Naive thymus-derived CD4-positive, alpha-beta T cell (primary cell): ENCODE data around the gene PRMT3. TPM values are rescaled to one million over a fixed set of nuclear protein-coding genes. Genes with fewer than 3 reads are reported as not detected.
"Not testable (repeated sequence)": the region's sequence is repeated elsewhere in the genome, so short reads cannot be mapped to it uniquely, and the experiment has no call there.

Source experiments
- ATAC-seq: fragments of 150-1000 bp; cut with Tn5 transposase; 2 replicates; pipeline ENCODE4 v1.10.0; 2021; ENCODE audit warnings: mild to moderate bottlenecking, moderate library complexity
- CTCF ChIA-PET: fragments of 350-600 bp; sonication (Branson Sonifier 250); formaldehyde crosslinking; loops from one replicate; lab custom pipeline; 2021; ENCODE audit warnings: antibody characterized with exemption; lab: Charles Lee
- POLR2A ChIA-PET: fragments of 350-600 bp; sonication (Branson Sonifier 250); formaldehyde crosslinking; loops from one replicate; lab custom pipeline; 2021; ENCODE audit warnings: antibody characterized with exemption, inconsistent platforms; lab: Charles Lee
- DNase-seq, 9 donors: peaks; one replicate each; pipeline versions ENCODE4 v3.0.0 to v3.0.0-alpha.2; 2020 to 2022; ENCODE audit warnings: mixed read lengths in 1 of 9
- H3K27ac ChIP-seq: one replicate; pipeline ENCODE4 v1.7.0; 2013; ENCODE audit warnings: mild to moderate bottlenecking, low read depth, low read length, moderate library complexity
- H3K27me3 ChIP-seq, 2 donors: one replicate each; pipeline ENCODE4 v1.7.0; 2013; ENCODE audit warnings: low read length in 2 of 2, mild to moderate bottlenecking in 2 of 2, moderate library complexity in 2 of 2; ENCODE audit not compliant: control insufficient read depth in 2 of 2, insufficient read depth in 2 of 2
- H3K36me3 ChIP-seq, 3 experiments: 1 replicate in 2 of 3; 2 replicates in 1 of 3; pipeline ENCODE4 v1.7.0; 2013; ENCODE audit warnings: low read length in 3 of 3, mild to moderate bottlenecking in 3 of 3, moderate library complexity in 1 of 3; ENCODE audit not compliant: insufficient read depth in 3 of 3, control insufficient read depth in 2 of 3
- H3K4me1 ChIP-seq, 2 donors: one replicate each; pipeline ENCODE4 v1.7.0; 2013; ENCODE audit warnings: low read length in 2 of 2, mild to moderate bottlenecking in 2 of 2, moderate library complexity in 1 of 2; ENCODE audit not compliant: control insufficient read depth in 2 of 2, insufficient read depth in 2 of 2
- H3K4me3 ChIP-seq: 2 replicates; pipeline ENCODE4 v1.7.0; 2013; ENCODE audit warnings: mild to moderate bottlenecking, low read length
- H3K9me3 ChIP-seq, 3 experiments: 1 replicate in 2 of 3; 2 replicates in 1 of 3; pipeline ENCODE4 v1.7.0; 2013; ENCODE audit warnings: low read length in 3 of 3; ENCODE audit not compliant: control insufficient read depth in 2 of 3
- H3K27ac Mint-ChIP-seq, 9 donors: one replicate each; pipeline ENCODE4 v1.8.0; 2020 to 2022; ENCODE audit warnings: mixed read lengths in 9 of 9, mild to moderate bottlenecking in 8 of 9, moderate library complexity in 5 of 9, inconsistent platforms in 2 of 9
- H3K27me3 Mint-ChIP-seq, 5 donors: one replicate each; pipeline ENCODE4 v1.8.0; 2021 to 2022; ENCODE audit warnings: mixed read lengths in 5 of 5, mild to moderate bottlenecking in 1 of 5
- H3K36me3 Mint-ChIP-seq, 5 donors: one replicate each; pipeline ENCODE4 v1.8.0; 2020 to 2022; ENCODE audit warnings: mixed read lengths in 5 of 5, mild to moderate bottlenecking in 3 of 5, inconsistent platforms in 1 of 5
- H3K4me1 Mint-ChIP-seq, 7 donors: one replicate each; pipeline ENCODE4 v1.8.0; 2020 to 2022; ENCODE audit warnings: mixed read lengths in 7 of 7, mild to moderate bottlenecking in 3 of 7, inconsistent platforms in 1 of 7
- H3K4me3 Mint-ChIP-seq, 10 donors: one replicate each; pipeline ENCODE4 v1.8.0; 2020 to 2022; ENCODE audit warnings: mild to moderate bottlenecking in 10 of 10, mixed read lengths in 10 of 10, moderate library complexity in 6 of 10, inconsistent platforms in 2 of 10
- H3K9me3 Mint-ChIP-seq, 11 donors: one replicate each; pipeline ENCODE4 v1.8.0; 2020 to 2022; ENCODE audit warnings: mixed read lengths in 11 of 11, mild to moderate bottlenecking in 4 of 11, inconsistent platforms in 1 of 11, moderate library complexity in 1 of 11
- intact Hi-C, 2 donors: fragments of 100-400 bp; cut with micrococcal nuclease; formaldehyde crosslinking; loops; one replicate each; pipeline ENCODE4 v1.15.1; 2023
- polyA plus RNA-seq, 2 donors: library from polyadenylated mRNA; unstranded; fragments of 300-500 nt; fragmentation: Illumina TruSeq; gene quantifications; one replicate each; pipeline ENCODE4 v1.2.3, GENCODE V29; 2021
- total RNA-seq, 6 experiments: library from RNA in 5 of 6; stranded (reverse) in 5 of 6; gene quantifications; 1 replicate in 5 of 6; 2 replicates in 1 of 6; pipeline ENCODE4 v1.2.3 and lab custom pipeline; 2021 to 2026

Gene PRMT3
- total and polyA plus RNA-seq, 7 experiments from 2014 or later = 7.6 to 19.0 (median 15.1) TPM

DNA sequence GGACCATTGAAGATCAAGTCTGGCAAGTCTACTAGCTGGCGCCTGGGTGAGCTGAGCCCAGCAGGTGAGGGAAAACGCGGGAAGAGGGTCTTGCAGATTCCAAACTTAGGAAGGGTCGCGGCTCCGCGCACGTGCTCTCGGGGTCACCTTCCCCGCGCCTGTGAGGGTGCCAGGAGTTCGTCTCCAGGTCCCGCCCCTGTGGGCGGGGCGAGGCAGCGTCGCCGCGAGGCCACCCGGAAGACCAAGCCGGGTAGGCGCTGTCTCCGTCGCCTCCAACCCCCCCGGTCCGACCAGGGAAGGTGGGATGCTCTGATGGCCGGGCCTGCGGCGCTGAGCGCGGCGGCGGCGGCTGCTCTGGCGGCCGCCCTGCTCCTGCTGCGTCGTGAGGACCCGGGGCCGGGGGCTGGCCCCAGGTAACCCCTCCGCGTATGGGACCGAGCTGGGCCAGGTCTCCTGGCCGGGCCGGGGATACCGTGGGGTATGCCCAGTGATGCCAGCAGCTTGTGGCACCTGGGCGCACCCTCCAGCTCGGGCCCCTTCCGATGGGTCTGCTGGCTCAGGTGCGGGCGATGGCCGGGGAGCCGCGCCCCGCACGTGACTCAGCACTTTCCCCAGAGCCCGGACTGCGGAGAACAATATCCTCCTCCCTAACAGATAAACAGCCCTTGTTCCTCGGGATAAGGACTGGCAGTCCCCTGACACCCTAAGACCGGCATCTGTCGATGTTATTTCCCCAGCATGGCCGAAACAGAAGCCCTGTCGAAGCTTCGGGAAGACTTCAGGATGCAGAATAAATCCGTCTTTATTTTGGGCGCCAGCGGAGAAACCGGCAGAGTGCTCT lies 23.8 kb upstream of the PRMT3 start, which contains the start of gene HTATIP2:
TSS of gene HTATIP2 (plus strand) at position 215 of the 841 bp plus-strand sequence. CDS start at position 739, 524 bp downstream.
- peak; percentile 62 to 78 (median 72) for DNase-seq
- H3K4me3 ChIP-seq = peak within 1 kb of the TSS; percentile 73
- ChIA-PET CTCF (interaction anchor here (1.5 to 2.2 kb wide), 2 partner anchors 10 to 13 kb away, joined by 4 to 6 read pairs; no protein-coding TSS in a partner anchor), POLR2A (interaction anchor here (0.8 to 1.9 kb wide), 6 partner anchors 9 to 206 kb away, joined by 3 to 8 read pairs (median 4); no protein-coding TSS in a partner anchor)
- no peaks in the 10 kb centered on the region for H3K27me3 ChIP-seq
- Mint-ChIP-seq H3K9me3 (peaks cover 0 to 3% (median 0%) of the 10 kb centered on the region in 11 donors), H3K36me3 (peaks cover 5 to 33% (median 13%) of the 10 kb centered on the region in 5 donors), H3K27me3 (no peaks in the 10 kb centered on the region), H3K4me3 (peak within 1 kb of the TSS; percentile 88 to 96 (median 94)), H3K4me1 (peaks cover 33 to 75% (median 71%) of the 10 kb centered on the region in 7 donors), H3K27ac (peak within 1 kb of the TSS; percentile 87 to 97 (median 93))
- H3K27ac ChIP-seq = peak within 1 kb of the TSS; percentile 77
- ATAC-seq = peak; percentile 92
- H3K4me1 ChIP-seq = peaks cover 27 to 29% of the 10 kb centered on the region in 2 donors
- no peaks in the 10 kb centered on the region for H3K36me3 ChIP-seq
- H3K9me3 ChIP-seq = no peaks in the 10 kb centered on the region
- intact Hi-C loops = loop anchor here (1.0 to 10.0 kb wide), 6 partner anchors 24 to 1836 kb away; partner anchors contain the start of genes PRMT3 (in 2 of the 2), E2F8 (in 1 of the 2), NAV2 (in 1 of the 2) and TSG101 (in 1 of the 2)

DNA sequence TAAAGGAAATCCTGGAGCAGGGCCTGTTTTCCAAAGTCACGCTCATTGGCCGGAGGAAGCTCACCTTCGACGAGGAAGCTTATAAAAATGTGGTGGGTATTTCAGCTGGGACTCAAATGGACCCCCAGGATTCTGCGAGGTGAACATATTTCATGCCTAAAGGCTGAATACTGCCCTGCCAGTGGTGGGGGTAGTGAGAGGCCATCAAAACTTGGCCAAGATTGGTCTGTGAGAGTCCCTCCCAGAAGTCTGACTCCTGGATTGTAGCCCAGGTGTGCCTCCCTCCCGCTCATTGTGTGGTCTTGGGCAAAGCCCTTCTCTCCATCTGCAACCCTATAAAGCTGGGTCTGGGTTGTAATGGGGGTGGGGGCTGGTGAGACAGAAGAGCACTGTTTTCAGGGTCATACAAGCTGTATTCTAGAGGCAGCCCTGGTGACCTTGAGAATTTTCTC lies 23.1 kb upstream of the PRMT3 start:
- Histone ChIP-seq H3K9me3 (no peaks in the 10 kb centered on the region), H3K4me1 (peaks cover 27 to 29% of the 10 kb centered on the region in 2 donors), H3K27me3 (no peaks in the 10 kb centered on the region), H3K27ac (peak overlapping the region; percentile 77), H3K4me3 (peak overlapping the region; percentile 73), H3K36me3 (no peaks in the 10 kb centered on the region)
- peaks cover 33 to 78% (median 73%) of the 10 kb centered on the region in 7 donors for H3K4me1 Mint-ChIP-seq
- H3K27me3 Mint-ChIP-seq = no peaks in the 10 kb centered on the region
- H3K27ac Mint-ChIP-seq = peak overlapping the region; percentile 72 to 94 (median 85)
- H3K4me3 Mint-ChIP-seq = peak overlapping the region; percentile 87 to 95 (median 89)
- H3K36me3 Mint-ChIP-seq = peaks cover 5 to 36% (median 15%) of the 10 kb centered on the region in 5 donors
- POLR2A ChIA-PET = interaction anchor here (0.6 to 1.9 kb wide), 6 partner anchors 8 to 207 kb away, joined by 3 to 8 read pairs (median 4); partner anchors contain the start of gene DBX1
- intact Hi-C loops = loop anchor here (5.0 to 10.0 kb wide), 5 partner anchors 210 to 1837 kb away; partner anchors contain the start of genes E2F8 (in 1 of the 2), NAV2 (in 1 of the 2), TSG101 (in 1 of the 2) and ZDHHC13 (in 1 of the 2)
- ATAC-seq (no peak), DNase-seq (no peak)
- H3K9me3 Mint-ChIP-seq = peaks cover 0 to 3% (median 0%) of the 10 kb centered on the region in 11 donors
- CTCF ChIA-PET = interaction anchor here (1.5 to 2.2 kb wide), 2 partner anchors 11 to 12 kb away, joined by 4 to 6 read pairs; no protein-coding TSS in a partner anchor

DNA sequence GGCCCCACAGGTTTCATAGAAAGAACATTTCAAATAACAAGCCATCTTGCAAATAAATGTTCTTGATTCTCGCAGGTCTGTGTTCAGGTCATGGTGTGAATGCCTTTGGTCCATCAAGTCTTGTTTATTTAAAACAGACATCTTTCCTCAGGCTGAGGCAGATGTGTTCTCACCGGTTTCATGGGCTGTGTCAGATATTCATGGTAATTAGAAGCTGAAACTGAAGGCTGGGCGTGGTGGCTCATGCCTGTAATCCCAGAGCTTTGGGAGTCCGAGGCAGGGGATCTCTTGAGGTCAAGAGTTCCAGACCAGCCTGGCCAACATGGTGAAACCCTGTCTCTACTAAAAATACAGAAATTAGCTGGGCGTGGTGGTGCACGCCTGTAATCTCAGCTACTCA lies 22.1 kb upstream of the PRMT3 start:
- ATAC-seq, H3K9me3 ChIP-seq, H3K36me3 ChIP-seq, H3K4me3 ChIP-seq, DNase-seq, POLR2A ChIA-PET, H3K27me3 Mint-ChIP-seq, H3K27ac ChIP-seq, H3K9me3 Mint-ChIP-seq, H3K27me3 ChIP-seq: not testable (repeated sequence)
- intact Hi-C loops = loop anchor here (10.0 kb wide), 3 partner anchors 211 to 1251 kb away; partner anchors contain the start of genes NAV2 (in 1 of the 2) and ZDHHC13 (in 1 of the 2)
- peaks cover 23 to 25% of the 10 kb centered on the region in 2 donors for H3K4me1 ChIP-seq
- Mint-ChIP-seq H3K4me1 (peaks cover 32 to 71% (median 66%) of the 10 kb centered on the region in 7 donors), H3K27ac (peak overlapping the region in 6 of 9 donors; percentile 19 to 72 (median 37)), H3K4me3 (peak overlapping the region; percentile 1 to 95 (median 88)), H3K36me3 (peaks cover 5 to 35% (median 16%) of the 10 kb centered on the region in 5 donors)
- CTCF ChIA-PET = interaction anchor here (1.0 kb wide), 1 partner anchor 13 kb away, joined by 3 read pairs; no protein-coding TSS in a partner anchor

DNA sequence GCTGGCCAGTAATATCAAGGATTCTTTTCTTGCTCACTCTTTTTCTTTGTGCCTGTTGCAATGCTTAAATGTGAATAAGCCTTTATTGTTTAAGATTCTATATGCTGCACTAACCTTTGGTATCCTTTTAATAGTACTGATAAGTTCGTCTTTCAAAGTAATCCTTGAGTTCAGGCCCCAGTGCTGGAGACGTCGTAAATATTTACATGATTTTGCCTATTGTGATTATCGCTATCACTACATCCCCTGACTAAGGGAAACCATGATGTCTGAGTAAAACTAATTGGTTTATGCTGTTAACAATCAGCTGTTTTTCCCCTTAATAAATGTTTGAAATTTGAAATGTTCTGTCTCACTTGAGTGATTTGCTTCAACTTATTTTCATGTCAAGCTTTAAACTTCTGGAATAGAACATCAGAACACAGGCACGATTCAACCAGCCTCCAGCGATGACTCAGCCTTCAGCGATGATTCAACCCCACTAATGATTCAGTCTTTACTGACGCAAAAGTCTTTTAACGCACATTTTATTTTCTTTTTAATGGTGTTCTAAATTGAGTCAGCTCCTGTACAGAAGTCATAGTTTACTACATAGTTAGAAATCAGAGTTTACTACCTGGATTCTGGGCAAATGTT lies 20.1 kb upstream of the PRMT3 start:
- H3K36me3 Mint-ChIP-seq = peaks cover 5 to 38% (median 16%) of the 10 kb centered on the region in 5 donors
- H3K9me3 Mint-ChIP-seq = peaks cover 0 to 3% (median 0%) of the 10 kb centered on the region in 11 donors
- no peak for ATAC-seq
- H3K4me3 ChIP-seq = no peak overlapping the region
- H3K27ac Mint-ChIP-seq = peak overlapping the region in 4 of 9 donors; percentile 6 to 62 (median 32)
- peaks cover 0 to 5% (median 0%) of the 10 kb centered on the region in 3 experiments for H3K36me3 ChIP-seq
- no peak overlapping the region for H3K27ac ChIP-seq
- peaks cover 17% of the 10 kb centered on the region in 2 donors for H3K4me1 ChIP-seq
- DNase-seq = peak in 1 of 9 donors; percentile 48
- ChIA-PET POLR2A (no interaction called here), CTCF (no interaction called here)
- intact Hi-C loops = loop anchor here (10.0 kb wide), 3 partner anchors 213 to 1253 kb away; partner anchors contain the start of genes NAV2 (in 1 of the 2) and ZDHHC13 (in 1 of the 2)
- H3K9me3 ChIP-seq = no peaks in the 10 kb centered on the region
- peak overlapping the region in 4 of 10 donors; percentile 8 to 61 (median 32) for H3K4me3 Mint-ChIP-seq
- H3K4me1 Mint-ChIP-seq = peaks cover 19 to 56% (median 51%) of the 10 kb centered on the region in 7 donors
- no peaks in the 10 kb centered on the region for H3K27me3 ChIP-seq
- no peaks in the 10 kb centered on the region for H3K27me3 Mint-ChIP-seq

DNA sequence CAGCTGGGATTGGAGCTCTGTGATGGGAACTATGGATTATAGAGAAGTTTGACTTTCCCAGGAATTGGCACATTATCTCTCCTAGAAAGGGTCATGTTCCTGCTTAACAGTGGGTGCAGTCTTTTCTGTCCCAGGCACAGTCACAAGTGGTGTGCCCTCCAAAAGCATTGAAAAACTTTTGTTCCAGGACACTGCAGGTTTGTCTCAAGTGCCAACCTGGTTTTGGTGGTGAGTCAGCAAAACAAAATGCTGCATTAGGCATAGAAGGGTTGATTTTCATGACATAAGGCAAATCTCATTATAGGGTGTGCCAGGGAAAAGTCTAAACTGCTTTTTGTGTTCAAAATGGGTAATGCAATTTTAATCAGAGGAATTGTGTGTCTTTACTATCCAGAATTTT lies 19.1 kb upstream of the PRMT3 start:
- no peaks in the 10 kb centered on the region for H3K9me3 ChIP-seq
- peaks cover 7 to 9% of the 10 kb centered on the region in 2 donors for H3K4me1 ChIP-seq
- H3K4me1 Mint-ChIP-seq = peaks cover 10 to 49% (median 41%) of the 10 kb centered on the region in 7 donors
- peaks cover 0 to 5% (median 0%) of the 10 kb centered on the region in 3 experiments for H3K36me3 ChIP-seq
- H3K27ac Mint-ChIP-seq = peak overlapping the region in 2 of 9 donors; percentile 11 to 40
- peak overlapping the region in 1 of 10 donors; percentile 21 for H3K4me3 Mint-ChIP-seq
- intact Hi-C loops = loop anchor here (10.0 kb wide), 3 partner anchors 214 to 1254 kb away; partner anchors contain the start of genes NAV2 (in 1 of the 2) and ZDHHC13 (in 1 of the 2)
- CTCF ChIA-PET = no interaction called here
- H3K27me3 Mint-ChIP-seq = no peaks in the 10 kb centered on the region
- no peak overlapping the region for H3K27ac ChIP-seq
- H3K27me3 ChIP-seq = no peaks in the 10 kb centered on the region
- H3K4me3 ChIP-seq = no peak overlapping the region
- ATAC-seq = no peak
- no peak for DNase-seq
- no peaks in the 10 kb centered on the region for H3K9me3 Mint-ChIP-seq
- H3K36me3 Mint-ChIP-seq = peaks cover 5 to 35% (median 16%) of the 10 kb centered on the region in 5 donors
- POLR2A ChIA-PET = no interaction called here
